ENCODE measurements around the gene TARDBP. TPM values are rescaled to one million over a fixed set of nuclear protein-coding genes. Genes with fewer than 3 reads are reported as not detected.
"Not testable (repeated sequence)": the region's sequence is repeated elsewhere in the genome, so short reads cannot be mapped to it uniquely, and the experiment has no call there.

The TARDBP gene
- total and polyA plus RNA-seq, 9 of the 15 experiments (the other 6 are each of a cell fraction or from before 2014, with no cell fraction given): 122 to 515 (median 243) TPM

DNA sequence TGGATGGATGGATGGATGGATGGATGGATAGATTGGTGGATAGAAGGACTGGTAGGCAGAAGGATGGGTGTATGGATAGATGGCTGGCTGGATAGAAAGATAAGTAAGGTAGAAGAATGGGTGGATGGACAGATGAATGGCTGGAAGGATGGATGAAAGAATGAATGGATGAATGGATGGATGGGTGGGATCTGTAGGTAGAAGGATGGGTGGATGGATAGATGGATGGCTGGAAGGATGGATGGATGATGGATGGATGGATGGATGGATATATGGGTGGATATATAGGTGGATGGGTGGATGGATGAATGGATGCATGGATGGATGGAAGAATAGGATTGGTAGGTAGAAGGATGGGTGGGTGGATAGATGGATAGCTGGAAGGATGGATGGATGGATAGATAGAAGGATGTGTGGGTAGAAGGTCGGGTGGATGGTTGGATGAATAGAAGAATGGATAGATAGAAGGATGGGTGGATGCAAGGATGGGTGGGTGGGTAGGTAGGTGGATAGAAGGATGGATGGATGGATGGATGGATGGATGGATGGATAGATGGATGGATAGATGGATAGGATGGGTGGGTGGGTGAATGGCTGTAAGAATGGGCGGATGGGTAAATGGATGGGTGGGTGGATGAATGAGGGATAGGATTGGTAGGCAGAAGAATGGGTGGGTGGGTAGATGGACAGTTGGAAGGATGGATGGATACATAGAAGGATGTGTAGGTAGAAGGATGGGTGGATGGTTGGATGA, 27.1 kb downstream of the TARDBP start:
- Histone ChIP-seq H3K36me3 (ENCODE audit: control insufficient read depth, insufficient read depth, low read length) (no peaks in the 10 kb centered on the region), H2AFZ (ENCODE audit: low read depth, low read length) (no peak overlapping the region), H4K20me1 (replicated peaks; ENCODE audit: control insufficient read depth, insufficient read depth, low read length) (no peaks in the 10 kb centered on the region), H3K9me1 (ENCODE audit: control insufficient read depth, insufficient read depth, low read length) (no peaks in the 10 kb centered on the region), H3K9me3 (replicated peaks; ENCODE audit: control insufficient read depth, insufficient read depth, low read depth, low read length) (no peaks in the 10 kb centered on the region), H3K4me1 (replicated peaks in 1 of 2; ENCODE audit: control insufficient read depth in 2 of 2, insufficient read depth in 2 of 2, low read length in 2 of 2) (peaks cover 0 to under 1% of the 10 kb centered on the region in 2 experiments; a peak in 1 of 5 replicates), H3K9ac (ENCODE audit: insufficient read depth in 1 of 2, low read depth in 2 of 2, low read length in 2 of 2) (no peak overlapping the region), H3K79me2 (ENCODE audit: control insufficient read depth, insufficient read depth, low read length) (no peaks in the 10 kb centered on the region), H3K27ac (ENCODE audit: extremely low read depth, low read depth, low read length) (no peak overlapping the region), H3K4me3 (no peak overlapping the region), H3K4me2 (ENCODE audit: insufficient read depth, low read length) (no peak overlapping the region), H3K27me3 (ENCODE audit: control insufficient read depth in 2 of 2, insufficient read depth in 2 of 2, low read length in 2 of 2) (peaks cover 8 to 17% of the 10 kb centered on the region in 2 experiments)
- DNase-seq (ENCODE audit: extremely low read depth in 1 of 4, low spot score in 3 of 4) (no peak), ATAC-seq (no peak), FAIRE-seq (no peak)
- POLR2A ChIA-PET: interaction anchor here (0.8 kb wide), 1 partner anchor 13 kb away, joined by 3 read pairs; no protein-coding TSS in a partner anchor
- CTCF ChIA-PET (ENCODE audit: low intra/inter-chr PET ratio): no interaction called here
- in situ Hi-C loops (cut with MboI): no loop called here
- TF ChIP-seq EP400 (IDR thresholded peaks at IDR 0.05): no peak
- 0 out of 2 replicates have a peak, but pooled peaks have one; percentile 14 for TF ChIP-seq PHB2 (IDR thresholded peaks at IDR 0.05; ENCODE audit: low read depth)
- peak; percentile 8 for TF ChIP-seq CREBBP (IDR thresholded peaks at IDR 0.05; ENCODE audit: low read depth, low read length)
- 0% methylated on average over 2 of the region's 2 CpGs for WGBS (ENCODE audit: insufficient coverage, low coverage, missing lambda C conversion rate)
- BruUV-seq (replicated peaks): no TSS peak
- intact Hi-C loops (cut with micrococcal nuclease): loop anchor here (5.0 to 10.0 kb wide), 4 partner anchors 193 to 685 kb away; no protein-coding TSS in a partner anchor

DNA sequence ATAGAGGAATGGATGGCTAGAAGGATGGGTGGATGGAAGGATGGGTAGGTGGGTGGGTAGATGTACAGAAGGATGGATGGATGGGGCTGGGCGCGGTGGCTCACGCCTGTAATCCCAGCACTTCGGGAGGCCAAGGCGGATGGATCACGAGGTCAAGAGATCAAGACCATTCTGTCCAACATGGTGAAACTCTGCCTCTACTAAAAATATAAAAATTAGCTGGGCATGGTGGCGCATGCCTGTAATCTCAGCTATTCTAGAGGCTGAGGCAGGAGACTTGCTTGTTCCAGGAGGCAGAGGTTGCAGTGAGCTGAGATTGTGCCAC, 27.6 kb downstream of the TARDBP start:
- H3K9ac ChIP-seq (ENCODE audit: insufficient read depth in 1 of 2, low read depth in 2 of 2, low read length in 2 of 2); POLR2A ChIA-PET; CTCF ChIA-PET (ENCODE audit: low intra/inter-chr PET ratio); DNase-seq (ENCODE audit: extremely low read depth in 1 of 4, low spot score in 3 of 4); intact Hi-C loops (cut with micrococcal nuclease); H3K4me2 ChIP-seq (ENCODE audit: insufficient read depth, low read length); H3K27ac ChIP-seq (ENCODE audit: extremely low read depth, low read depth, low read length); in situ Hi-C loops (cut with MboI); H2AFZ ChIP-seq (ENCODE audit: low read depth, low read length); H3K9me3 ChIP-seq (replicated peaks; ENCODE audit: control insufficient read depth, insufficient read depth, low read depth, low read length); H3K4me1 ChIP-seq (replicated peaks in 1 of 2; ENCODE audit: control insufficient read depth in 2 of 2, insufficient read depth in 2 of 2, low read length in 2 of 2); H4K20me1 ChIP-seq (replicated peaks; ENCODE audit: control insufficient read depth, insufficient read depth, low read length); FAIRE-seq; ATAC-seq; BruUV-seq (replicated peaks); H3K36me3 ChIP-seq (ENCODE audit: control insufficient read depth, insufficient read depth, low read length); H3K4me3 ChIP-seq; H3K9me1 ChIP-seq (ENCODE audit: control insufficient read depth, insufficient read depth, low read length); H3K79me2 ChIP-seq (ENCODE audit: control insufficient read depth, insufficient read depth, low read length): not testable (repeated sequence)
- WGBS (ENCODE audit: insufficient coverage, low coverage, missing lambda C conversion rate): 1% methylated on average over 7 of the region's 7 CpGs
- H3K27me3 ChIP-seq (ENCODE audit: control insufficient read depth in 2 of 2, insufficient read depth in 2 of 2, low read length in 2 of 2): peaks cover 4 to 15% of the 10 kb centered on the region in 2 experiments

All from K562 (cell line).